ENCODE results near the gene ADAM12. TPM values are rescaled to one million over a fixed set of nuclear protein-coding genes. Genes with fewer than 3 reads are reported as not detected.

The ADAM12 gene
- total and polyA plus RNA-seq, 2 of the 13 experiments (the other 11 are each of a cell fraction or from before 2014, with no cell fraction given), result not detected

DNA sequence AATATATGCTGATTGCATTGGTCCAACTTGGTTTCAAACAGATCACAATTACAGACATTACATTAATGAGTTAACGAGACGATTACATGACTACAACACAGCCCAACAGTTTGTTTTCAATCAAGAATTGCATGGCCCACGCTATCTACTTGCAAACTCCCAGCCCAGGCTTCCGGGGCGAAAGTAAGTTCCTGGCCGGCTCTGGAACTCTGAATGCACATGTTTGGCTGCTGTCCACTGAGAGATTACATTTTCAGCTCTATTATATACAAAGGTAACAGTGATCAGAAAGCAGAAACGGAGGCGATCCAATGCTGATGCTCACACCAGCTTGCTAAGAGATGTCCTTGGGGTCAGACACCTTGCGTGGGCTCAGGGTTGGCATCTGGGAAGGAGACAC, 285.6 kb downstream of the ADAM12 start:
- in situ Hi-C loops (cut with HindIII; ENCODE audit: extremely low pct_ligation_motif_present, low pct_unique_long_range_greater_than_20kb), result no loop called here
- Histone ChIP-seq H3K4me3 (replicated peaks in 1 of 3; ENCODE audit: insufficient read depth in 1 of 3, low read depth in 2 of 3, low read length in 3 of 3) (no peak overlapping the region), H3K4me1 (ENCODE audit: insufficient read depth, low read length) (no peaks in the 10 kb centered on the region), H3K9me3 (ENCODE audit: low read length) (no peaks in the 10 kb centered on the region), H3K27me3 (ENCODE audit: control insufficient read depth in 1 of 2, insufficient read depth in 2 of 2, low read length in 2 of 2) (peaks cover 2 to 34% of the 10 kb centered on the region in 2 experiments; a peak in 2 of 5 replicates), H2AFZ (ENCODE audit: low read length) (no peak overlapping the region), H3K9ac (ENCODE audit: insufficient read depth, low read depth, low read length) (no peak overlapping the region), H4K20me1 (ENCODE audit: insufficient read depth, low read length) (no peaks in the 10 kb centered on the region; the same call in 1 of the 2 replicates), H3K4me2 (ENCODE audit: low read depth, low read length) (no peak overlapping the region), H3K27ac (ENCODE audit: extremely low read length, insufficient read depth, low read length) (no peak overlapping the region), H3K79me2 (ENCODE audit: insufficient read depth, low read length) (no peaks in the 10 kb centered on the region), H3K36me3 (replicated peaks in 1 of 2; ENCODE audit: control insufficient read depth in 1 of 2, insufficient read depth in 2 of 2, low read length in 2 of 2) (no peaks in the 10 kb centered on the region)
- 20% methylated on average over 5 of the region's 9 CpGs for WGBS (ENCODE audit: low lambda C conversion rate)
- DNase-seq (ENCODE audit: low spot score) (no peak), ATAC-seq (no peak), FAIRE-seq (no peak)
- TF ChIP-seq, protein P1, sequence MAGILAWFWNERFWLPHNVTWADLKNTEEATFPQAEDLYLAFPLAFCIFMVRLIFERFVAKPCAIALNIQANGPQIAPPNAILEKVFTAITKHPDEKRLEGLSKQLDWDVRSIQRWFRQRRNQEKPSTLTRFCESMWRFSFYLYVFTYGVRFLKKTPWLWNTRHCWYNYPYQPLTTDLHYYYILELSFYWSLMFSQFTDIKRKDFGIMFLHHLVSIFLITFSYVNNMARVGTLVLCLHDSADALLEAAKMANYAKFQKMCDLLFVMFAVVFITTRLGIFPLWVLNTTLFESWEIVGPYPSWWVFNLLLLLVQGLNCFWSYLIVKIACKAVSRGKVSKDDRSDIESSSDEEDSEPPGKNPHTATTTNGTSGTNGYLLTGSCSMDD (CRISPR knock-in tag; IDR thresholded peaks at IDR 0.05), result no peak
- TF ChIP-seq ZNF607 (CRISPR knock-in tag; IDR thresholded peaks at IDR 0.05; ENCODE audit: borderline replicate concordance) (no peak), JUN (CRISPR knock-in tag; IDR thresholded peaks at IDR 0.05) (no peak), CENPT (CRISPR knock-in tag; IDR thresholded peaks at IDR 0.05; ENCODE audit: low read depth) (no peak), KMT2B (CRISPR knock-in tag; IDR thresholded peaks at IDR 0.05) (no peak), ZNF296 (CRISPR knock-in tag; conservative IDR thresholded peaks at IDR 0.05) (no peak), MAF1 (CRISPR knock-in tag; IDR thresholded peaks at IDR 0.05; ENCODE audit: borderline replicate concordance) (no peak), ZNF556 (CRISPR knock-in tag; IDR thresholded peaks at IDR 0.05; ENCODE audit: borderline replicate concordance) (no peak), PAF1 (CRISPR knock-in tag; IDR thresholded peaks at IDR 0.05) (no peak)
- TF ChIP-seq, protein P2, sequence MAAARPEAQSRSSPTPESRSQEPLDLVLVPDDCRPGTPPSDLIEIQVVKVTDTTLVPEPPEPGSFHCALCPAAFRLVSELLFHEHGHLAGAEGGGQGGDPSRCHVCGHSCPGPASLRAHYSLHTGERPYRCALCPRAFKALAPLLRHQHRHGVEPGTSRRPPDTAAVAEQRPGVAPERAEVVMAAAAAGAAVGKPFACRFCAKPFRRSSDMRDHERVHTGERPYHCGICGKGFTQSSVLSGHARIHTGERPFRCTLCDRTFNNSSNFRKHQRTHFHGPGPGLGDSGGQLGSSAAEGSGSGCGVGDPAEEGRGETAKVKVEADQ (CRISPR knock-in tag; IDR thresholded peaks at IDR 0.05; ENCODE audit: borderline replicate concordance), result no peak
- TF ChIP-seq, protein P3, sequence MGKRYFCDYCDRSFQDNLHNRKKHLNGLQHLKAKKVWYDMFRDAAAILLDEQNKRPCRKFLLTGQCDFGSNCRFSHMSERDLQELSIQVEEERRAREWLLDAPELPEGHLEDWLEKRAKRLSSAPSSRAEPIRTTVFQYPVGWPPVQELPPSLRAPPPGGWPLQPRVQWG (CRISPR knock-in tag; IDR thresholded peaks at IDR 0.05; ENCODE audit: borderline replicate concordance, low read depth), result no peak
- ChIA-PET POLR2A (no interaction called here), CTCF (ENCODE audit: low intra/inter-chr PET ratio, low total read pairs) (no interaction called here)
- intact Hi-C loops (cut with micrococcal nuclease; ENCODE audit: unreplicated experiment), result no loop called here
- BruUV-seq (replicated peaks), result no TSS peak
